Skeletal muscle cell (primary cell): Measurements from ENCODE around the gene RASD1.

Source experiments
- DNase-seq: peaks from one replicate; pipeline ENCODE4 v3.0.0-alpha.2; 2010; ENCODE audit warnings: low read depth
- H3K4me3 ChIP-seq: 2 replicates; pipeline ENCODE4 v1.5.1; 2011; ENCODE audit warnings: low read depth, mild to moderate bottlenecking, control low read depth, low read length, moderate library complexity

The RASD1 gene

DNA sequence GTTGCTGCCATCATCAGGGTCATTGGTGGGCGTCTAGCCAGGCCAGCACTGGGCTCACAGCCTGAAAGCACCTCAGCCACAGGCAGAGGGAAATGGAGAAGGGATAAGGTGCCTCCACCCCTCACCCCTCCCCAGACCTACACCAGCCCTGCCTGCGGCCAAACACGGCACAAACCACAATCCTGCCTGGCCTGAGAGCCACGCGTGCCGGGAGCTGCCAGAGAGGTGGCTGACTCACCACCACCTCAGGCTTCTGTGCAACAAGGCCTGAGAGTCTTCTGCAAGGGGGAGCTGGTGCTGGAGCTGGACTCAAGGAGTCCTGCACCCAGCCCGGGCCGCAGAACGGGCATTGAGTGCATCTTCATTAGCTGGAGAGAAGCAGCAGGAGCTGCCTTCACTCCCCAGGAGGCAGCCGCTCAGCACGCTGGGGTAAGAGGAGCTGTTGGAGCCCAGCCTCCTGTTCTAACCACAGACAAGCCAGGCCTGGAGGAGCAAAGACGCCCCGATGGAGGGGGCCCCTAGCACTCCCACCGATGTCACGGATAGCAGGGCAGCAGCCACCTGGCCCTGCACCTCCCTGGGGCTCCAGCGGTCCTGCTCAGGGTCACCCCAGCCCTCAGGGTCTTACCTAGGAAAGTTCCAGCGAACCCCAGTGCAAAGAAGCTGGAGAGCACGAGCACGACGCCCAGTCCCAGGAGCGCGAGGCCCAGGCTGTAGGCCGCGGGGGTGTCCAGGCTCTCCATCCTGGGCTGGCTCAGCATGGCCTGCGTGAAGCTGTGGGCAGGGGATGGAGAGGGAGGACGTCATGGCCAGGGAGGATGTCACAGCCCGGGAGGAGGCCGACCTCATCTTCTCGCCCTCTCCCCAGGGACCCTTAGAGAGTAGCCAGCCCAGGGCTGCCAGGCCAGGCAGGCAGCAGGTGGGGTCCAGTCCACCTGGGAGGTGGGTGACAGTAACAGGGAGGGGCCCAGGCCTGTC is 16.0 kb upstream of the RASD1 start:
- DNase-seq: peak; percentile 83
- no peak overlapping the region for H3K4me3 ChIP-seq

DNA sequence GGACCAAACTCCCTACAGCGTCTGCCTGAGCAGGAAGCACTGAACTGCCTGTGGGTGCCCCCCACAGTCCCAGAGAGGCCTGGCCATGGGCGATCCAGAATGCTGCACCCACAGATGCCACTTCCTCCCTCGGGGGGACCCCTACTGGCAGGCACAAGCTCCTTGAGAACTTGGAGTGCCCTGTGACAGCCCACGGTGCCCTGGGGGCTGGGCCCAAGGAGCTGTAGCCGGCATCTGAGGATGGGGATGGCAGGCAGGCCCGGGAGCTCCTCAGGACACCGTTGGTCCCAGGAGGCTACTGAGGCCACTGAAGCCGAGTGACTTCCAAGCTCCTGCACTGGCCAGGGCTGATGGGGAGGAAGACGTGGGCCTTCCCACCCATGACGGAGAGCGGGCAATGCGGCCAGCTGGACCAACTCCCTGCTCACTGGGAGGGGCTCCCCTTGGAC is 15.1 kb upstream of the RASD1 start:
- H3K4me3 ChIP-seq: no peak overlapping the region
- no peak for DNase-seq

DNA sequence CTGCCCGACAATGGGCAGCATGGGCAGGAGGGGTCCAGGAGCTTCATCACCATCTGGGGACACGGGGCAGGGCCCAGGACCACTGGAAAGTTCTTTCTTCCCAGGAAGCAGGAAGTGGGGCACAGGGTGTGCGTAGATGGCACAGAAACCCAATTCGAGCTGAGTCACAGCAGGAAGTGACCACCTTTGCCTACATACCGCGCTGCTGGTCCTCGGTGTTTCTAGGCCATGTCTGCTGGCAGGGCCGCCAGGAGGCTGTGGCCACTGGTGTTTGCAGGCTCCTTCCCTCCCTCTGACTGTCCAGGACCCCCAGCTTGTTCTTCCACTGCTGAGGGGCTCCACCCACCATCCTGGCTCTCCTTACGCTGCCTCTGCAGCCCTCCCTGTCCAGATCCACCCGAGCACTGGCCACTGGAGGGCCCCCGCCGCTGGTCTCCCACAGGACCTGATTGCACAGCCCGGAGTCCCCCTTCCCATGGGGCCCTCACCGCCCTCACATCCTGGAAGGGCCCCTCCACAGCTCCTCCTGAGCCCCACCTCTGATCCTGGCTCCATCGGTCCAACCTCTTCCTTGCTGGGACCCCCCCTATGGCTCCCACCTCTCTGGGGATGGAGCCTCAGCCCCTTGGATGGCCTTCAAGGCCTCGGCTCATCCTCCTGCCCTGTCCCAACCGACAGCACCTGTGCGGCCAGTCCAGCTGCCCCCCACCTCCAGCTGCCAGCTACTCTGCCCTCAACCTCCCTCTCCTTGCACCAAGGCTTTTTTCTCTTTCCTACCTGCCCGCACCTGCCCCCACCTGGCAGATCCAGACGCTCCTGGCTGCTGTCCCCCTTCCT is 14.5 kb upstream of the RASD1 start:
- no peak for DNase-seq
- H3K4me3 ChIP-seq: no peak overlapping the region

DNA sequence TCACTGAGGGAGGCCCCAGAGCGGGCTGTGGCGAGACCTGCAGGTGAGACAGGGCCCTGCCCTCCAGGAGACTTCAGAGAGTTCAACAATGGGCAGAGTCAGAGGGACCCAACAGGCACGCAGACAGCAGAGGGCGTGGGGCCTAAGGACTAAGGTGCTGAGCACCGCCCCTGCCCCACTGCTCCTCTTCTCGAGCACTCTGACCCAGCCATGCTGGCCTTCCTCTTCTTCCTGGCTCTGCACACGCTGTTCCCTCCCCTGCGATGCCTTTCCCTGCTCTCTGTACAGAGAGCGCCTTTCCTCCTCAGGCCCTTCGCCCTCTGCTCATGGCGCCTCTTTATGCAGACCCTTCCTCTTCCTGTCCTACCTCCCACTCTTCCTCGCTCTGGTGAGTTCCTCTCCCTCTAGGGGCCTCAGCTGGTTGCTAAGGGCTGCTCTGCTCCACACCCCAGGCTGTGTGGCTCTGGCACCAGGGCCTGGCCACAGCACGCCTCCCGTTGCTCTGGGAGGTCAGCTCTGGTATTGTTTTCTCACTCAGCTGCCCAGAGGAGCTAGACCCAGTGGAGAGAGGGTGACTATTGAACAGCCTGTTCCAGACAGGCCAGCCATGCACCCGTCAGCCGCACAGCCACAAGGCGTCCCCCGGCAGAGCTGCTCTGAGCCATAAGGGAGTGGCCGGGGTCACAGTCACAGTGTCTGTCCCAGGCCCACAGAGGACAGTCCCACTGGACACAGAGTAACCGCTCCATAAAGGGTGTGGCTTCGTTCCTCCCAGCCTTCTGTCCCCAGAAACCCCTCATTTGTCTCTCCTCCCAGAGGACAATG is 13.6 kb upstream of the RASD1 start:
- DNase-seq: no peak
- no peak overlapping the region for H3K4me3 ChIP-seq

DNA sequence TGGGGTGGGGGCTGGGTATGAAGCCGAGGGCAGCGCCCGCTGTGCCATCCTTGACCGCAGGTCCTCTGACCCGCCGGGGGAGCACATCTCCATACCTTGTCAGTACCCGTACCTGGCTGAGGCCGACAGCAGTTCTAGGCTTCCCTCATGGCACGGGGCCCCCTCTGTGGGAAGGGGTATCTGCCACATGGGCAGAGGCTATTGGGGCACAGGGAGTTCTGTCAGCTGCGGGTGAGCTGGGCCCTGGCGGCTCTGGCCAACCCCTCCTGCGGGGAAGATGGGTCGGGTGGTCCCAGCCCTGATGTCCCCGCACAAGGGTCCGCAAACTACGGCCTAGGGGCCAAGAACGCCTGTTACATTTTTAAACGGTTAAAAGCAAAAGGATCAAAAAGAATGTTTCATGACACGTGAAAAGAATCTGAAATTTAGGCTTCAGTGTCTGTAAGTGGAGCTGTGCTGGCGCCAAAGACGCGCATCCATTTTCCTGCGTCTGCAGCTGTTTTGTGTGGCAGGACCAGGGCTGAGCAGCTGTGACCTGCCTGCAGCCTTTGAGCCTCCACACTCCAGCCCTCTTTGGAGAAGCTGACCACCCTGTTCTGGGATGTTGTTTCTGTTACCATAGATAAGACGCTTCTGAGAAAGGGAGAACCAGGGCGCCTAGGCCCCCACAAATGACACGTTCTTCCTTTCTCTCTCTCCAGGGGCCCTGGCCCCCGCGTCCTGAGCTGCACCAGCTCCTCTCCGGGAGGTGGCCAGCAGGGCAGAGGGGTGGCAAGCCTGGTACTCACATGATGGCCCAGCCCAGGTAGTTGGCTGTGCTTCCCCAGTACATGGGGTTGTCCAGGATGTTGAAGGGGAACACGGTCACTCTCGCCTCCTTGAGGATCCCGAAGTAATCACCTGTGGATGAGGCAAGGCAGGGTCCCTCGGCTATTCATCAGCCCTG is 12.7 kb upstream of the RASD1 start:
- H3K4me3 ChIP-seq: no peak overlapping the region
- DNase-seq: no peak

DNA sequence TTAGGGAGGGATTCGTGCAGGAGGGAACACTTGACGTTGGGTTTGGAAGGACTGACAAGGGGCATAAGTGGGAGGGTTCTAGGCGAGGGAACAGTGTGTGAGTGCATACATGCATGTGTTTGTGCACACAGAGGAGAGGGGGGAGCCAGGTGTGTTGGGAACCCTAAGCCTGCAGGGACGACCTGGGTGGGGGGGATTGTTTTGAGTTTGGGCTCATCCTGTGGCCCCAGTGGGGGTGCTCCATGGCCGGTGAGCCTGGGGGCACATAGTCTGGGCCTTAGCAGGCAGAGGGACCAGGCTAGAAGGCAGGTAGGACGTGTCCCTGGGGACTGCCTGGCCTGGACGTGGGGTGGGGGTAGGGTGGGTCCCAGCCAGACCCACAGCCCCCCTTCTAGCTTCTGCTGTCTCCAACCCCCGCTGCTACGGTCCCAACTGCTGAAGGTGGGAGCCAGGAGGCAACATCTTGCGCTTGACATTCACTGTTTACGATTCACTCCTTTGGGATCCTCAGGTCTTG is 11.9 kb upstream of the RASD1 start:
- no peak overlapping the region for H3K4me3 ChIP-seq
- DNase-seq: no peak

DNA sequence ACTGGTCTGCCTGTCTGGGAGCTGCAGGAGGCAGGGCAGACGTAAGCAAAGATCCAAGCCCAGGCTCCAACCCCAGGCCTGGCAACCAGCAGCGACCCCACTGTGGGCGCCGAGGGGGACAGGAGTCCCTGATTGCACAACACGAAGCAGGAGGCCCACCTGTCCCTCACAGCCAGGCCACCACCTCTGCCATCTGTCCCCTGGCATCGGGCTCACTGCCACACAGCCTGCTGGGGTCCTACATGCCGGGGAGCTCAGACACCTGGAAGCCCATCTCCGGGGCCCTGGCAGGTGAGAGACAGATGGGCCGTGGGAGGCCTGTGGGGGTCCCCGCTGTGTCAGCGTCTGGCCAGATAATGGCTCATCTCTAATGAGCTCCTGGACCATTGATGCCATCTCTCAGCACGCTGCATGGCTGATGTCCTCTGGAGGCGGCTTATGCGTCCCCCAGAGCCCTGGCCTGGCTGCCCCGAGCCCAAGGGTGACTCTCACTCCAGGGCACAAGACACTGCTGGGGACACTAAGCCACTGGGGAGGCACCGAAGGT is 11.3 kb upstream of the RASD1 start:
- no peak overlapping the region for H3K4me3 ChIP-seq
- DNase-seq: no peak

DNA sequence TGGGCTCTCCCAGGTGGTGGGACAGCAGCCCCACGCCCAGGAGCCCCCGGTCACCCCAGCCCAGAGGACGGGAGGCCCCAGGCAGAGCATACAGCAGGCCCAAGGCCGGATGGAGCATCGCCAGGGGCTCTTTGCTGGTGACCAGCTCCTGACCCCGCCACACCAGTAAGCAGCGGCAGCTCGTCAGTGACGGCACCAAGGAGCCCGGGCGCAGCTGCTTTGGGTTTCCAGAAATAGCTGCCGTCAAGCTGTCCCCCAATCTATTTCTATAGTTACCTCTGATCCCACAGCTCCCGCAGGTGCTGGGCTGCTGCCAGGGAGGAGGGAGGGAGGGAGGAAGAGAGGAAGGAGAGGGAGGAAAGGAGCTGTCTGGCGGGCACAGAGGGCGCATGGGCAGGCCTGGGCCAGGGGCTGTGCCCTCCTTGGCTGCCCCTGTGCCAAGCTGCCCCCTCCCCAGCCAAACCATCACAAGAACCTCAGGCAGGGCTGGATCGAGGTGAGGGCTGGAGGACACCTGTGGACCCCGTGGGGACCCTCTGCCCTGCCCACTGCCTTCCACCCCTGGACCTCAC is 10.8 kb upstream of the RASD1 start:
- no peak for DNase-seq
- no peak overlapping the region for H3K4me3 ChIP-seq

DNA sequence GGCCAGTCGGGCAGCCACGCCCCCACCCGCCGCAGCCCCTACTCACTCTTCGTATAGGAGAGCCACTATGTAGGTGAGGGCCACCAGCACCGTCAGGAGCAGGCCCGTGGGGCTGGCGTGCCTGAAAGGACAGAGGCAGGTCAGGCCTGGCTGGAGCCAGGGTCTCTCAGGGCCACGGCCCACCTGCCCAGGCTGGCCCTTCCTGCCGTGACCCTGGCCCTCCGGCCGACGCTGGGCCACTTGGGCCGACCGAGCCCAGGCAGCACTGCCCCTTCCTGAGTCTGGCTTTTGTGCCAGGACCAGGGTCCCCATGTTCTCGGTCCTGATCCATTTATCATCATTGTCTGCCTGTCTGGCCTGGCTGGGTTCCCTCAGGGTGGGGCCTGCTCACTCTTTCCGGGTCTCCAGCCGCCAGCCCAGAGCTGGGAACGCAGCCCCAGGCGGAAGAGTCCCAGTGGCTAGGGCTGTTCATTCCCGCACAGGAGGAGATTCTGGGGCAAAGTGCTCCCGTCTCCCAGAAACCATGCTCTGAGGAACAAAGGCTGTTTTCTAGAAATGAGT is 10.1 kb upstream of the RASD1 start:
- no peak overlapping the region for H3K4me3 ChIP-seq
- no peak for DNase-seq

DNA sequence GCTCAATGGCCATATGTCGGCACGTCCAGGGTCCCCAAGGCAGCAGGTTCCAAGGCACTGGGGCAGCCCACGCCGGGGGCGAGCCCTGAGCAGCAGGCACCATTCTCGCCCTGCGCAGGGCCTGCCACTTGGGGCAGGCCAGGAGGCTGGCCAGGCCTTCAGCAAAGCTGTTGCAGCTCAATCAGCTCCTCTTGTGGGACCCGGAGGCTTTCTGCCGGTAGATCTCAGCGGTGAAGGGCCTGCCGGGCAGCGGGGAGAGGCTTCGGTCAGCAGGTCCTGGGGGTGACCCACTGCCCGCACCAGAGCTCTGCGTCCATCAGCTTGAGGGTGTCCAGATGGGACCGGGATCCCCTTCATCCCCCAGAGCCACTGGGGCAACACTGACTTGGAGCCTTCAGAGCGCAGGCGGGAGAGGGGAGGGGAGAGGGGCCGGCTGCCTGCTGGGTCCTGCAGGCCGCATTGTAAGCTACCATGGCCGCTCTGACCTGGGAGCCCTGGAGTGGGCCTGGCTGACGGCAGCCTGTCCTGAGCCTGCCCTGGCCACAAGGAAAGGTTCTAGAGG is 9.5 kb upstream of the RASD1 start:
- no peak overlapping the region for H3K4me3 ChIP-seq
- DNase-seq: no peak

DNA sequence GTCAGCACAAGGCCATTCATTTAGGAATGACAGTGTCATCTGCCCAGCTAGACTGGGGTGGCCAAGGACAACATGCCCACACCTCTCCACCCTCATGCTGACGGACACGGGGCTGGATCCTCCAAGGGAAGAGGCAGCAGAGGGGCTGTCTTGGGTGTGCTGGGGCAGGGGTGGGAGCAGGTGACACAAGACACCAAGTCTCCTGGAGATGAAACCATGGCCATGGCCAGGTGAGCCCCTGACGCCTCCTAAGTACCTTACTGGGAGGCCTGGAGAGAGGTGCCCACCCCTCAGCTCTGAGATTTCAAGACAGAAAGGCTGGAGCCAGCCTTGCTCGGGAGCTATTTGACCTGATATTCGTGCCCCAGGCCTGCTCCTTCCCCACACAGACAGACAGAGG is 9.0 kb upstream of the RASD1 start:
- no peak for DNase-seq
- no peak overlapping the region for H3K4me3 ChIP-seq

DNA sequence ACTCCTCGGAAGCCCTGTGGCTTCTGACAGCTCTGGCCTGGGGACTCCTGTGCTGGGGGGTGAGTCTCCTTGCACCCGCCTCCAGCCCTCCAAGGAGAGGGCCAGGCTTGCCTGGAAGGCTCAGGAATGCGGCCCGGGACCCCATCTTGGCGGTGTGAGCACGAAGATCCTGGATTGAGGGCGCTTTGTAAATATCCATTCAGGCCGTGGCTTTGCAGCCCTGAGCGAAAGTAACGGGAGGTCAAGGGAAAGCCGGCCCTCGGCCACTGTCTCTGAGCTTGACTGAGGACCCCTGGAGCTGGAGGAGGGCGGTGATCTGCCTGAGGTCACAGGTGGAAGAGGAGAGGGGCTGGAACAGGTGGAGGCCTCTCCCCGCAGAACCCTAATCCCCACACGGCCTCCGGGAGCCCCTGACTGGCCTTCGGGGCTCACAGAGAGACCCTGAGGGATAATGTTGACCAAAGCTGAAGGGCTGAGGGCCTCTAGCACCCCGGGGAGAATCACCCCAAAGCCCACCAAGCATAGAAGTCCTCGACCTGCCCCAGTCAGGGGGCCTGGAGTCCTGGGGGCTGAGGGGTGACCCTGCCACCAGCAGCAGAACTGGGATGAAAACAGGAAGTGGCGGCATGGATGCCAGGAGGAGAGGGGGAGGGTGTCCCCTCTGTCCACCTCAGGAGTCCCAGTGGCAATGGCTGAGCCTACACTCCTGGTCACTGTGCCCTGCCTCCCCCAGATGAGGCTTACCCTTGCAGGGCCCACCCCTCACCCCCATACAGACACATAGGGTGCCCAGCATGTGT is 8.3 kb upstream of the RASD1 start:
- no peak overlapping the region for H3K4me3 ChIP-seq
- DNase-seq: no peak

DNA sequence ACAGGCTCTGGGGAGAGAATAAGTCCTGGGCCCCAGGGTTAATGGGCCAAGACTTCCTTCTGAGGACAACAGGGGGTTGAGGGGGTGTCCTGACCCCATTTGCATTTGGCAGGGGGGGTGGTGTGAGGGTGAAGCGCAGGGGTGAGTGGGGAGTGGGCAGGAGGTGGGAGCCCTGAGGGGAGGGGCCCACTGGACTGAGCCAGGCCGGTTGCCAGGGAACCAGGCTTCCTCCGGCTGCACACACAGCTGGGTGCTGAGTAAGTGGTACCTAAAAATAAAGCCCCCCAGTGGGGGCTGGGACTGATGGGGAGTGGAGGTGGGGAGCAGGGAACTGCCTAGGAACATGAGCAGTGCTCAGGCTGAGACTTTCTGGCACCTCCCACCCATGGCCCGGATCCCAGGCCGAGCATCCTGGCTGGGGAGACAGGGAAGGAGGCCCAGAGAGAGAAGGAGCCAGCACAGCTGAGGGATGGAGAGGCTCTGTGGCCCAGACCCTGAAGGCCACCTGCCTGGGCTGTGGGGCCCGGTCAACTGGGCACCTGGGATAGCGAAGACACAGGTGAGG is 7.5 kb upstream of the RASD1 start:
- no peak overlapping the region for H3K4me3 ChIP-seq
- DNase-seq: no peak

DNA sequence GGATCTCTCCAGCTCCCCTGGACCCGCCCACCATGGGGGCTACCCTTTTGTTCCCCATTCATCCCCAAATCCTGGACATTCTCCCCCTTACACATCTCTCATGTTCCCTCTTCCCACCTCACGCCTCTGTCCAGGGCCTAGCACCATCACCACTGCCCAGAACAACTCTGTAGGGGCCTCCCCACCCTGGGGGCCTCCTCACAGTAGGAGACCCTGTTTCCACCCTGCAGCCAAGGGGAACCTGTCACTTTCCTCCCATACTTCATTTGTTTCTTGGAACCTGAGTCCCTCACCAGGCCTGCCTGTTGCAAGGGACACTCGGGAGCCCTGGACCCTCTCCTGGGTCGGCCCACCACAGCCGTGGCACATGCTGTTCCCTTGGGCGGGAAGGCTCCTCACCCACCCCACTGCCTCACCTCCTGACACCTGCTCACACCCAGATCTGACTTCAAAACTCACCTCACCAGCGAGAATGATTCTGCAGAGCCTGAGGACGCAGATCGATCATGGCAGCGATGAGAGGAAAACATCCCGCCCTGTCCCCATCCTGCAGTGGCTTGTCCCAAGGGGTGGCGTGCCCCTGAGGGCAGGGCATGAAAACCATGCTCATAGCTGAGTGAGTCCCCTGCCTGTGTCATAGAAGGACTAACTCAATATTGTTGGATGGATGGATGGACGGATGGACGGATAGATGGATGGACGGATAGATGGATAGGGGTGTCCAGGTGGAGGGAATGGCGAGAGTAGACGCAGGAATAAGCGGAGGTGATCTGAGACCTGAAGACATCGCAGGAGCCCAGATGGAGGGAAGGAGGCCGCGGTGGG is 6.8 kb upstream of the RASD1 start:
- no peak overlapping the region for H3K4me3 ChIP-seq
- no peak for DNase-seq

DNA sequence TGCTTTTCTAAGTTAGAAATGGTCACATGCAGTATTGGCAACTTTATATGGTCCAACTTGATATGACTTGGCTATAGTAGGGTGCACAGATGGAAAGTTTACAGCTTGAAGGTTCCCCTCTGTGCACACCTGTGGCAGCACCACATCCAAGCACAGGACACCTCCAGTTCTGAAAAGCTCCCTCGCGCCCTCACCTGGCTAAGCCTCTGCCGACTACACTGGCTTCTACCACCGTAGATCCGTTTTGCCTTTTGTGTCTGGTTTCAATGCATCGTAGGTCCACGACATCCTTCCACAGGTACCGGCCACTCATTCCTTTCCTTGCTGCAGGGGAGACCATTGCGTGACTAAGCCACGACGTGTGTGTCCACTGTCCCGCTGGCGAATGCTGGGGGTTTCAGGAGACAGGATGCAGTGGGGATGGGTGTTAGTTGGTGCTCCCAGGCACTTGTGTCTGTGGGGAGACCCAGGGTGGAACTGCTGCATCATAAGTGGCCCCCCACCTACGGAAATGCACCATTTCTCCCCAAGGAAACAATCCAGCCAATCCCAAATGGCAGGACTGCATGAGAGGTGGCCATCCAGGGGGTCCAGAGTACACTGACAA is 4.9 kb upstream of the RASD1 start:
- no peak for DNase-seq
- no peak overlapping the region for H3K4me3 ChIP-seq
